ENCODE results near the gene MCOLN1. TPM values are rescaled to one million over a fixed set of nuclear protein-coding genes. Genes with fewer than 3 reads are reported as not detected.

The MCOLN1 gene
- total and polyA plus RNA-seq, 9 of the 15 experiments (the other 6 are each of a cell fraction or from before 2014, with no cell fraction given) = 0.25 to 15.4 (median 7.1) TPM

DNA sequence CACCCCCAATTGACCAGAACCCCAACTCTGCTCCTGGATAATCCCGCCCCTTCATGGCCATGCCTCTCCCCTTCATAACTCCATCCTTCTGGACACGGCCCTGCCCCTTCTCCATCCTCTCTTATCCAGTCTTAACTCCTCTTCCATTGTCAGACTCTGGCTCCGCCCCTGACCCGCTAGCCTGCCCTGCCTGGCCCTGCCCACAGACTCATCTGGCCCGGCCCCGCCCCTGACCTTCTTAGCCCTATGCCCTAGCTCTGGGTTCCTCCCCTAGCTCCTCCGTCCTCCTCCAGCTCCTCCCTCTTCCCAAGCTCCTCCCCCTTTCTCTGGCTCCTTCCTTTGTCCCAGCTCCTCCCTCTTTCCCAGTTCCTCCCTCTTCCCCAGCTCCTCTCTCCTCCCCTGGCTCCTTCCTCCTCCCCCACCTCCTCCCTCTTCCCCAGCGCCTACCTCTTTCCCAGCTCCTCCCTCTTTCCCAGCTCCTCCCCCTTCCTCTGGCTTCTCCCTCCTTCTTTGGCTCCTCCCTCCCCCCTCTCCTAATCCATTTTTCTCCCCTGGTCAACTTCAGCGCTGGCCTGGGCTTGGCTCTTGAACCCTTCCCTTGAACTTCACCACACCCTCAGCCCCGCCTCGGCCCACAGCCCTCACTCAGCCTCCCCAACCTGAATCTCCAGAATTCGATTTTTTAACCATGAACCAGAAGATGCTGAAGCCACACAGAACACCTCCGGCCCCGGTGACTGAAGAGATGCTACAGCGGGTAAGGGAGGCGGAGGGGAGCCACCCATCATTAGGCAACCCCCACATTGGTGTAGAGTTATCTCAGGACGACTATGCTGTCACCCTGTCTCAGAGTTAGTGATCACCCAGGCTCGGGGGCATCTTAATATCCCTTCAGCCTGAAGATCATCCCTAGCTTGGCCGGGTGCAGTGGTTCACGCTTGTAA, 15.8 kb upstream of the MCOLN1 start (continued):
- TF ChIP-seq RBFOX2 (IDR thresholded peaks at IDR 0.05; ENCODE audit: low read depth, low read length) (no peak), MYNN (IDR thresholded peaks at IDR 0.05) (no peak), MYNN (CRISPR knock-in tag; IDR thresholded peaks at IDR 0.05) (no peak), SNIP1 (IDR thresholded peaks at IDR 0.05; ENCODE audit: low read depth) (peak; percentile 71; the same call in 1 of the 2 replicates), MAZ (CRISPR knock-in tag; conservative IDR thresholded peaks at IDR 0.05 in 1 of 2, IDR thresholded peaks at IDR 0.05 in 1 of 2) (peak in 1 of 2 experiments; percentile 55; a peak in 1 of 4 replicates), ATF1 (CRISPR knock-in tag; IDR thresholded peaks at IDR 0.05) (no peak), ATF1 (tag; IDR thresholded peaks at IDR 0.05) (no peak), ARHGAP35 (IDR thresholded peaks at IDR 0.05; ENCODE audit: partially characterized antibody) (no peak), EZH2 (IDR thresholded peaks at IDR 0.05; ENCODE audit: borderline replicate concordance, low read depth, low read length) (no peak), TRIM28 (IDR thresholded peaks at IDR 0.05) (no peak), KLF16 (IDR thresholded peaks at IDR 0.05) (no peak), EP400 (IDR thresholded peaks at IDR 0.05) (no peak)
- TF ChIP-seq, protein P1, sequence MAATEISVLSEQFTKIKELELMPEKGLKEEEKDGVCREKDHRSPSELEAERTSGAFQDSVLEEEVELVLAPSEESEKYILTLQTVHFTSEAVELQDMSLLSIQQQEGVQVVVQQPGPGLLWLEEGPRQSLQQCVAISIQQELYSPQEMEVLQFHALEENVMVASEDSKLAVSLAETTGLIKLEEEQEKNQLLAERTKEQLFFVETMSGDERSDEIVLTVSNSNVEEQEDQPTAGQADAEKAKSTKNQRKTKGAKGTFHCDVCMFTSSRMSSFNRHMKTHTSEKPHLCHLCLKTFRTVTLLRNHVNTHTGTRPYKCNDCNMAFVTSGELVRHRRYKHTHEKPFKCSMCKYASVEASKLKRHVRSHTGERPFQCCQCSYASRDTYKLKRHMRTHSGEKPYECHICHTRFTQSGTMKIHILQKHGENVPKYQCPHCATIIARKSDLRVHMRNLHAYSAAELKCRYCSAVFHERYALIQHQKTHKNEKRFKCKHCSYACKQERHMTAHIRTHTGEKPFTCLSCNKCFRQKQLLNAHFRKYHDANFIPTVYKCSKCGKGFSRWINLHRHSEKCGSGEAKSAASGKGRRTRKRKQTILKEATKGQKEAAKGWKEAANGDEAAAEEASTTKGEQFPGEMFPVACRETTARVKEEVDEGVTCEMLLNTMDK (IDR thresholded peaks at IDR 0.05; ENCODE audit: borderline replicate concordance, insufficient read depth, low read depth, low read length, poor library complexity, severe bottlenecking) = no peak
- TF ChIP-seq, protein P2, sequence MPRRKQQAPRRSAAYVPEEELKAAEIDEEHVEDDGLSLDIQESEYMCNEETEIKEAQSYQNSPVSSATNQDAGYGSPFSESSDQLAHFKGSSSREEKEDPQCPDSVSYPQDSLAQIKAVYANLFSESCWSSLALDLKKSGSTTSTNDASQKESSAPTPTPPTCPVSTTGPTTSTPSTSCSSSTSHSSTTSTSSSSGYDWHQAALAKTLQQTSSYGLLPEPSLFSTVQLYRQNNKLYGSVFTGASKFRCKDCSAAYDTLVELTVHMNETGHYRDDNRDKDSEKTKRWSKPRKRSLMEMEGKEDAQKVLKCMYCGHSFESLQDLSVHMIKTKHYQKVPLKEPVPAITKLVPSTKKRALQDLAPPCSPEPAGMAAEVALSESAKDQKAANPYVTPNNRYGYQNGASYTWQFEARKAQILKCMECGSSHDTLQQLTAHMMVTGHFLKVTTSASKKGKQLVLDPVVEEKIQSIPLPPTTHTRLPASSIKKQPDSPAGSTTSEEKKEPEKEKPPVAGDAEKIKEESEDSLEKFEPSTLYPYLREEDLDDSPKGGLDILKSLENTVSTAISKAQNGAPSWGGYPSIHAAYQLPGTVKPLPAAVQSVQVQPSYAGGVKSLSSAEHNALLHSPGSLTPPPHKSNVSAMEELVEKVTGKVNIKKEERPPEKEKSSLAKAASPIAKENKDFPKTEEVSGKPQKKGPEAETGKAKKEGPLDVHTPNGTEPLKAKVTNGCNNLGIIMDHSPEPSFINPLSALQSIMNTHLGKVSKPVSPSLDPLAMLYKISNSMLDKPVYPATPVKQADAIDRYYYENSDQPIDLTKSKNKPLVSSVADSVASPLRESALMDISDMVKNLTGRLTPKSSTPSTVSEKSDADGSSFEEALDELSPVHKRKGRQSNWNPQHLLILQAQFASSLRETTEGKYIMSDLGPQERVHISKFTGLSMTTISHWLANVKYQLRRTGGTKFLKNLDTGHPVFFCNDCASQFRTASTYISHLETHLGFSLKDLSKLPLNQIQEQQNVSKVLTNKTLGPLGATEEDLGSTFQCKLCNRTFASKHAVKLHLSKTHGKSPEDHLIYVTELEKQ (CRISPR knock-in tag; IDR thresholded peaks at IDR 0.05) = no peak
- TF ChIP-seq, protein P3, sequence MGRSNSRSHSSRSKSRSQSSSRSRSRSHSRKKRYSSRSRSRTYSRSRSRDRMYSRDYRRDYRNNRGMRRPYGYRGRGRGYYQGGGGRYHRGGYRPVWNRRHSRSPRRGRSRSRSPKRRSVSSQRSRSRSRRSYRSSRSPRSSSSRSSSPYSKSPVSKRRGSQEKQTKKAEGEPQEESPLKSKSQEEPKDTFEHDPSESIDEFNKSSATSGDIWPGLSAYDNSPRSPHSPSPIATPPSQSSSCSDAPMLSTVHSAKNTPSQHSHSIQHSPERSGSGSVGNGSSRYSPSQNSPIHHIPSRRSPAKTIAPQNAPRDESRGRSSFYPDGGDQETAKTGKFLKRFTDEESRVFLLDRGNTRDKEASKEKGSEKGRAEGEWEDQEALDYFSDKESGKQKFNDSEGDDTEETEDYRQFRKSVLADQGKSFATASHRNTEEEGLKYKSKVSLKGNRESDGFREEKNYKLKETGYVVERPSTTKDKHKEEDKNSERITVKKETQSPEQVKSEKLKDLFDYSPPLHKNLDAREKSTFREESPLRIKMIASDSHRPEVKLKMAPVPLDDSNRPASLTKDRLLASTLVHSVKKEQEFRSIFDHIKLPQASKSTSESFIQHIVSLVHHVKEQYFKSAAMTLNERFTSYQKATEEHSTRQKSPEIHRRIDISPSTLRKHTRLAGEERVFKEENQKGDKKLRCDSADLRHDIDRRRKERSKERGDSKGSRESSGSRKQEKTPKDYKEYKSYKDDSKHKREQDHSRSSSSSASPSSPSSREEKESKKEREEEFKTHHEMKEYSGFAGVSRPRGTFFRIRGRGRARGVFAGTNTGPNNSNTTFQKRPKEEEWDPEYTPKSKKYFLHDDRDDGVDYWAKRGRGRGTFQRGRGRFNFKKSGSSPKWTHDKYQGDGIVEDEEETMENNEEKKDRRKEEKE (IDR thresholded peaks at IDR 0.05; ENCODE audit: borderline replicate concordance in 1 of 2, control insufficient read depth in 1 of 2, low read depth in 2 of 2, low read length in 1 of 2) = no peak

Measured in K562 (cell line).